H1 (cell line): Measurements from ENCODE around the gene MT1G. TPM values are rescaled to one million over a fixed set of nuclear protein-coding genes. Genes with fewer than 3 reads are reported as not detected.
"Not testable (repeated sequence)": the region's sequence is repeated elsewhere in the genome, so short reads cannot be mapped to it uniquely, and the experiment has no call there.

Source experiments
- CTCF ChIA-PET: fragments of 300-600 bp; sonication (Branson Sonifier 250); formaldehyde crosslinking; loops from one replicate; lab custom pipeline; 2021; ENCODE audit not compliant: partially characterized antibody; lab: Charles Lee
- POLR2A ChIA-PET: fragments of 300-600 bp; sonication (Branson Sonifier 250); formaldehyde crosslinking; loops from one replicate; lab custom pipeline; 2021; ENCODE audit warnings: inconsistent platforms; ENCODE audit not compliant: partially characterized antibody; lab: Charles Lee
- DNase-seq, 2 experiments: peaks; one replicate each; pipeline versions ENCODE4 v3.0.0 to v3.0.0-alpha.2; 2010 to 2022; ENCODE audit warnings: low spot score in 2 of 2, low read depth in 1 of 2, mixed read lengths in 1 of 2
- FAIRE-seq: peaks from 2 replicates; lab custom pipeline; 2011; peaks lifted over from hg19 to GRCh38; lab: Jason Lieb, UNC
- H2AFZ ChIP-seq: 2 replicates; pipeline ENCODE4 v1.8.1; 2012; ENCODE audit warnings: low read length, inconsistent platforms
- H2AK5ac ChIP-seq: 2 replicates; pipeline ENCODE4 v1.6.1; 2013; ENCODE audit warnings: low read depth, low read length
- H2BK120ac ChIP-seq: replicated peaks from 2 replicates; pipeline ENCODE3; 2013; ENCODE audit warnings: low read depth, low read length, inconsistent platforms
- H2BK12ac ChIP-seq: 2 replicates; pipeline ENCODE4 v1.6.1; 2013; ENCODE audit warnings: low read depth, low read length
- H2BK15ac ChIP-seq: 2 replicates; pipeline ENCODE4 v1.6.1; 2013; ENCODE audit warnings: low read length
- H2BK20ac ChIP-seq: 2 replicates; pipeline ENCODE4 v1.6.1; 2013; ENCODE audit warnings: low read length
- H2BK5ac ChIP-seq: 2 replicates; pipeline ENCODE4 v1.6.1; 2013; ENCODE audit warnings: low read depth, low read length
- H3K14ac ChIP-seq: 2 replicates; pipeline ENCODE4 v1.6.1; 2013; ENCODE audit warnings: inconsistent platforms; ENCODE audit not compliant: insufficient read length
- H3K18ac ChIP-seq: 2 replicates; pipeline ENCODE4 v1.6.1; 2013; ENCODE audit warnings: low read length; ENCODE audit errors: extremely low read depth
- H3K23ac ChIP-seq: 2 replicates; pipeline ENCODE4 v1.6.1; 2013; ENCODE audit warnings: inconsistent platforms; ENCODE audit not compliant: insufficient read length
- H3K23me2 ChIP-seq: 2 replicates; pipeline ENCODE4 v1.6.1; 2013; ENCODE audit warnings: low read depth, low read length
- H3K27ac ChIP-seq: 2 replicates; pipeline ENCODE4 v1.6.1; 2011; ENCODE audit warnings: low read depth, low read length, inconsistent platforms
- H3K27me3 ChIP-seq, 4 experiments: replicated peaks in 1 of 4; 1 replicate in 1 of 4; 2 replicates in 3 of 4; pipeline versions ENCODE4 v1.6.1 to v1.8.1; 2011 to 2013; ENCODE audit warnings: low read length in 3 of 4, mild to moderate bottlenecking in 3 of 4, inconsistent platforms in 2 of 4, mixed read lengths in 2 of 4, moderate library complexity in 1 of 4; ENCODE audit not compliant: control insufficient read depth in 3 of 4, insufficient read depth in 3 of 4; ENCODE audit errors: extremely low read depth in 1 of 4
- H3K36me3 ChIP-seq, 4 experiments: 2 replicates each; pipeline versions ENCODE4 v1.6.1 to v1.8.1; 2011 to 2013; ENCODE audit warnings: mild to moderate bottlenecking in 4 of 4, low read length in 3 of 4, moderate library complexity in 2 of 4, control low read depth in 1 of 4, inconsistent platforms in 1 of 4; ENCODE audit not compliant: insufficient read depth in 4 of 4, control insufficient read depth in 2 of 4
- H3K4ac ChIP-seq: replicated peaks from 2 replicates; pipeline ENCODE3; 2013; ENCODE audit warnings: low read length, low read depth, mixed read lengths, inconsistent platforms; ENCODE audit not compliant: insufficient read length
- H3K4me1 ChIP-seq, 4 experiments: replicated peaks in 1 of 4; 1 replicate in 1 of 4; 2 replicates in 3 of 4; pipeline versions ENCODE4 v1.6.1 to v1.8.1; 2011 to 2013; ENCODE audit warnings: low read length in 3 of 4, inconsistent platforms in 2 of 4, mixed read lengths in 1 of 4; ENCODE audit not compliant: insufficient read depth in 4 of 4, control insufficient read depth in 3 of 4
- H3K4me2 ChIP-seq, 2 experiments: 2 replicates each; pipeline versions ENCODE4 v1.6.1 to v1.8.1; 2011 to 2013; ENCODE audit warnings: low read depth in 2 of 2, low read length in 2 of 2, control low read depth in 1 of 2, inconsistent platforms in 1 of 2, mild to moderate bottlenecking in 1 of 2; ENCODE audit not compliant: insufficient read depth in 1 of 2
- H3K4me3 ChIP-seq, 4 experiments: fragments of 200-600, 300-600 bp in 1 of 4; sonication (generic), shearing (Covaris generic), sonication (Bioruptor Twin) in 1 of 4; 2 replicates each; pipeline versions ENCODE4 v1.5.1 to v1.8.1; 2011 to 2016; ENCODE audit warnings: low read length in 4 of 4, low read depth in 3 of 4, control low read depth in 2 of 4, inconsistent platforms in 2 of 4, mild to moderate bottlenecking in 2 of 4, mixed read lengths in 1 of 4, moderate library complexity in 1 of 4; ENCODE audit not compliant: insufficient read depth in 2 of 4; ENCODE audit errors: extremely low read depth in 1 of 4
- H3K56ac ChIP-seq: replicated peaks from 2 replicates; pipeline ENCODE3; 2013; ENCODE audit warnings: low read depth, mild to moderate bottlenecking, mixed read lengths, low read length, inconsistent platforms; ENCODE audit not compliant: insufficient read length
- H3K79me1 ChIP-seq: 2 replicates; pipeline ENCODE4 v1.6.1; 2013; ENCODE audit warnings: low read depth, low read length, control low read depth
- H3K79me2 ChIP-seq, 2 experiments: 2 replicates each; pipeline versions ENCODE4 v1.6.1 to v1.8.1; 2012 to 2013; ENCODE audit warnings: low read length in 2 of 2, mild to moderate bottlenecking in 2 of 2, inconsistent platforms in 1 of 2; ENCODE audit not compliant: insufficient read depth in 2 of 2, control insufficient read depth in 1 of 2
- H3K9ac ChIP-seq, 4 experiments: replicated peaks in 1 of 4; 1 replicate in 1 of 4; 2 replicates in 3 of 4; pipeline versions ENCODE4 v1.6.1 to v1.8.1; 2011 to 2013; ENCODE audit warnings: low read depth in 3 of 4, low read length in 3 of 4, control low read depth in 2 of 4, mild to moderate bottlenecking in 2 of 4, moderate library complexity in 2 of 4, inconsistent platforms in 1 of 4; ENCODE audit errors: extremely low read depth in 1 of 4
- H3K9me3 ChIP-seq, 2 experiments: 2 replicates each; pipeline versions ENCODE4 v1.6.1 to v1.8.1; 2012 to 2013; ENCODE audit warnings: mild to moderate bottlenecking in 2 of 2, moderate library complexity in 2 of 2, control low read depth in 1 of 2, inconsistent platforms in 1 of 2, low read depth in 1 of 2, low read length in 1 of 2, mixed read lengths in 1 of 2; ENCODE audit not compliant: insufficient read depth in 2 of 2
- H4K20me1 ChIP-seq, 2 experiments: replicated peaks in 1 of 2; 2 replicates each; pipeline versions ENCODE3 to v1.8.1; 2011 to 2013; ENCODE audit warnings: inconsistent platforms in 2 of 2, low read length in 2 of 2, mild to moderate bottlenecking in 1 of 2; ENCODE audit not compliant: insufficient read depth in 2 of 2, control insufficient read depth in 1 of 2
- H4K5ac ChIP-seq: 2 replicates; pipeline ENCODE4 v1.6.1; 2013; ENCODE audit warnings: low read length, low read depth, mixed read lengths, inconsistent platforms; ENCODE audit not compliant: insufficient read length
- H4K8ac ChIP-seq: 2 replicates; pipeline ENCODE4 v1.8.0; 2013; ENCODE audit warnings: mild to moderate bottlenecking, moderate library complexity, low read length, inconsistent platforms; ENCODE audit not compliant: insufficient read depth; ENCODE audit errors: extremely low read depth
- H4K91ac ChIP-seq: replicated peaks from 2 replicates; pipeline ENCODE3; 2013; ENCODE audit warnings: low read length, mixed read lengths, inconsistent platforms; ENCODE audit not compliant: insufficient read length
- WGBS, 2 experiments: shearing (Covaris generic) in 1 of 2; methylation state at CpG; one replicate each; pipeline versions ENCODE4 v1.1.6 to v1.1.7; 2013 to 2015; ENCODE audit warnings: low lambda C conversion rate in 2 of 2, mixed read lengths in 2 of 2, inconsistent platforms in 1 of 2, low coverage in 1 of 2, missing lambda C conversion rate in 1 of 2; ENCODE audit not compliant: insufficient replicate concordance in 2 of 2, insufficient coverage in 1 of 2, insufficient read length in 1 of 2; ENCODE audit errors: extremely low coverage in 1 of 2, missing lambda C conversion rate in 1 of 2; 5-methylcytosine and 5-hydroxymethylcytosine counted together
- polyA plus RNA-seq, 7 experiments: library from polyadenylated mRNA; depleted of rRNA in 3 of 7; stranded (reverse) in 5 of 7; unstranded in 2 of 7; fragments of >200 nt in 5 of 7; fragments of 200-250 nt in 2 of 7; gene quantifications; 1 replicate in 5 of 7; 2 replicates in 1 of 7; 4 replicates in 1 of 7; pipeline versions ENCODE4 v1.2.1 to v1.2.3, GENCODE V29; 2011 to 2013; ENCODE audit warnings: missing spikeins in 2 of 7, mixed read lengths in 2 of 7
- total RNA-seq: library from RNA; stranded (reverse); fragmentation: NEBNext Ultra II Directional; extraction: Animal tissue kit (Norgen Biotek cat#: 25700); gene quantifications from 2 replicates; pipeline ENCODE4 v1.2.1, GENCODE V29; 2021

MT1G gene
- total and polyA plus RNA-seq, 2 of the 8 experiments (the other 6 are each of a cell fraction or from before 2014, with no cell fraction given): 17.7 to 515 TPM

DNA sequence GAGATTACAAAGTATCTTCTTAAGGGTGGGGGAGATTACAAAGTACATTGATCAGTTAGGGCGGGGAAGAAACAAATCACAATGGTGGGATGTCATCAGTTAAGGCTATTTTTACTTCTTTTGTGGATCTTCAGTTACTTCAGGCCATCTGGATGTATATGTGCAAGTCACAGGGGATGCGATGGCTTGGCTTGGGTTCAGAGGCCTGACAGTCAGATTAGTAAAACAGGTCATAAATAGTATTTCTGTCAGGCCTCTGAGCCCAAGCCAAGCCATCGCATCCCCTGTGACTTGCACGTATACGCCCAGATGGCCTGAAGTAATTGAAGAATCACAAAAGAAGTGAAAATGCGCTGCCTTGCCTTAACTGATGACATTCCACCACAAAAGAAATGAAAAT, 6.7 kb upstream of the MT1G start:
- H2AK5ac ChIP-seq, H4K8ac ChIP-seq, DNase-seq, H3K36me3 ChIP-seq, FAIRE-seq, H3K4me3 ChIP-seq, H3K18ac ChIP-seq, H2BK15ac ChIP-seq, H3K79me2 ChIP-seq, H2BK5ac ChIP-seq, H2BK120ac ChIP-seq, H3K79me1 ChIP-seq, H3K9ac ChIP-seq, H4K5ac ChIP-seq, H3K14ac ChIP-seq, H4K20me1 ChIP-seq, H3K56ac ChIP-seq, H2BK20ac ChIP-seq, H2AFZ ChIP-seq, H3K23me2 ChIP-seq, H2BK12ac ChIP-seq, H4K91ac ChIP-seq, H3K23ac ChIP-seq, H3K27ac ChIP-seq, H3K9me3 ChIP-seq, H3K4ac ChIP-seq: not testable (repeated sequence)
- ChIA-PET POLR2A (interaction anchor here (0.6 to 13.9 kb wide), 5 partner anchors 6 to 345 kb away, joined by 3 to 205 read pairs (median 24); partner anchors contain the start of genes MT1G, MT1H and MT1X), CTCF (interaction anchor here (0.7 to 6.0 kb wide), 15 partner anchors 11 to 431 kb away, joined by 3 to 62 read pairs (median 4); partner anchors contain the start of genes MT1B and MT1F)
- Histone ChIP-seq H3K4me2 (peak overlapping the region in 1 of 2 experiments; percentile 90; a peak in 1 of 4 replicates), H3K4me1 (peaks cover 0 to 21% (median 11%) of the 10 kb centered on the region in 4 experiments; a peak in 6 of 7 replicates), H3K27me3 (peaks cover 24 to 65% (median 47%) of the 10 kb centered on the region in 4 experiments)
- 53% methylated on average over 6 of the region's 6 CpGs; no CpG with 5 or more reads in 1 of the 2 experiments for WGBS, 2 experiments
